UCSD-AML1 (cell line): Measurements from ENCODE around the gene NAV3.
"Not testable (repeated sequence)": the region's sequence is repeated elsewhere in the genome, so short reads cannot be mapped to it uniquely, and the experiment has no call there.

ENCODE experiments used
- DNase-seq: peaks from one replicate; lab custom pipeline; 2025; ENCODE audit not compliant: unreplicated experiment; lab: John Stamatoyannopoulos, UW

NAV3 gene

GRCh38 chr12:78236264-78236663 is 405.6 kb downstream of the NAV3 start:
- no peak for DNase-seq

GRCh38 chr12:78239544-78239943 is 408.9 kb downstream of the NAV3 start:
- no peak for DNase-seq

GRCh38 chr12:78240827-78241226 is 410.1 kb downstream of the NAV3 start:
- DNase-seq, result no peak

GRCh38 chr12:78241446-78241845 is 410.8 kb downstream of the NAV3 start:
- DNase-seq, result no peak

- no peak for DNase-seq
Observed at GRCh38 chr12:78244916-78245507, 414.3 kb downstream of the NAV3 start.

GRCh38 chr12:78248321-78248720 is 417.6 kb downstream of the NAV3 start:
- DNase-seq, result no peak

- DNase-seq, result no peak
Observed at GRCh38 chr12:78249578-78249977, 418.9 kb downstream of the NAV3 start.

- DNase-seq, result not testable (repeated sequence)
Observed at GRCh38 chr12:78257662-78258061, 427.0 kb downstream of the NAV3 start.

GRCh38 chr12:78260976-78261375 is 430.3 kb downstream of the NAV3 start:
- DNase-seq, result no peak

GRCh38 chr12:78261901-78262300 is 431.2 kb downstream of the NAV3 start:
- DNase-seq, result no peak
